Measurements from ENCODE around the gene PCDH9. TPM values are rescaled to one million over a fixed set of nuclear protein-coding genes. Genes with fewer than 3 reads are reported as not detected.

Gene PCDH9
- total RNA-seq, 1 experiment from 2014 or later = 4.2 TPM

GRCh38 chr13:66322936-66323335, 907.2 kb downstream of the PCDH9 start:
- H3K27me3 ChIP-seq (ENCODE audit: control insufficient read depth, insufficient read depth, low read length) = no peaks in the 10 kb centered on the region
- TF ChIP-seq CTCF (IDR thresholded peaks at IDR 0.05) (no peak), REST (IDR thresholded peaks at IDR 0.05; ENCODE audit: insufficient read depth in 1 of 2, low read depth in 2 of 2, low read length in 1 of 2) (no peak), POLR2AphosphoS5 (IDR thresholded peaks at IDR 0.05; ENCODE audit: low read depth, low read length) (no peak), SIN3A (IDR thresholded peaks at IDR 0.05; ENCODE audit: borderline replicate concordance, insufficient read depth, low read depth, low read length) (no peak)
- in situ Hi-C loops (cut with HindIII; ENCODE audit: low pct_unique_long_range_greater_than_20kb, low sequenced_read_pairs) = no loop called here
- H3K36me3 ChIP-seq (ENCODE audit: control insufficient read depth, insufficient read depth, low read length) = no peaks in the 10 kb centered on the region
- ChIA-PET CTCF (no interaction called here), POLR2A (no interaction called here)
- H3K9me3 ChIP-seq (ENCODE audit: control insufficient read depth, insufficient read depth, low read depth, low read length) = no peaks in the 10 kb centered on the region
- H3K4me3 ChIP-seq (ENCODE audit: low read depth in 2 of 2, low read length in 2 of 2) = no peak overlapping the region
- H3K27ac ChIP-seq (ENCODE audit: low read length) = no peak overlapping the region
- no peaks in the 10 kb centered on the region for H3K4me1 ChIP-seq (ENCODE audit: control insufficient read depth, insufficient read depth, low read length)
- no TSS peak for BruUV-seq (replicated peaks)
- ATAC-seq (no peak), DNase-seq (ENCODE audit: low read depth, low spot score) (no peak)
- intact Hi-C loops (cut with micrococcal nuclease; ENCODE audit: unreplicated experiment) = no loop called here

- Histone ChIP-seq H3K4me1 (ENCODE audit: control insufficient read depth, insufficient read depth, low read length) (no peaks in the 10 kb centered on the region), H3K9me3 (ENCODE audit: control insufficient read depth, insufficient read depth, low read depth, low read length) (no peaks in the 10 kb centered on the region), H3K36me3 (ENCODE audit: control insufficient read depth, insufficient read depth, low read length) (no peaks in the 10 kb centered on the region), H3K27ac (ENCODE audit: low read length) (no peak overlapping the region), H3K4me3 (ENCODE audit: low read depth in 2 of 2, low read length in 2 of 2) (no peak overlapping the region), H3K27me3 (ENCODE audit: control insufficient read depth, insufficient read depth, low read length) (no peaks in the 10 kb centered on the region)
- ChIA-PET POLR2A (no interaction called here), CTCF (no interaction called here)
- DNase-seq (ENCODE audit: low read depth, low spot score) = no peak
- no peak for ATAC-seq
- in situ Hi-C loops (cut with HindIII; ENCODE audit: low pct_unique_long_range_greater_than_20kb, low sequenced_read_pairs) (no loop called here), intact Hi-C loops (cut with micrococcal nuclease; ENCODE audit: unreplicated experiment) (no loop called here)
- no TSS peak for BruUV-seq (replicated peaks)
- TF ChIP-seq SIN3A (IDR thresholded peaks at IDR 0.05; ENCODE audit: borderline replicate concordance, insufficient read depth, low read depth, low read length) (no peak), CTCF (IDR thresholded peaks at IDR 0.05) (no peak), REST (IDR thresholded peaks at IDR 0.05; ENCODE audit: insufficient read depth in 1 of 2, low read depth in 2 of 2, low read length in 1 of 2) (no peak), POLR2AphosphoS5 (IDR thresholded peaks at IDR 0.05; ENCODE audit: low read depth, low read length) (no peak), TCF7L2 (IDR thresholded peaks at IDR 0.05; ENCODE audit: low read depth, low read length) (no peak)
These were observed 907.9 kb downstream of the PCDH9 start for GRCh38 chr13:66322193-66322740.
